GM12801 (cell line): Measurements from ENCODE around the gene ITPK1.

Experiments
- CTCF ChIP-seq: IDR thresholded peaks from one replicate; pipeline ENCODE4 v1.5.1; 2011; ENCODE audit warnings: control low read depth; ENCODE audit not compliant: insufficient read length; ENCODE audit errors: extremely low read depth

ITPK1 gene

GRCh38 chr14:92914087-92914656 is 201.6 kb downstream of the ITPK1 start:
- TF ChIP-seq CTCF: no peak

- TF ChIP-seq CTCF: no peak
Measured at GRCh38 chr14:92907316-92907911, 208.3 kb downstream of the ITPK1 start.

GRCh38 chr14:92906823-92907222 is 208.9 kb downstream of the ITPK1 start:
- TF ChIP-seq CTCF: no peak

GRCh38 chr14:92906420-92906819 is 209.3 kb downstream of the ITPK1 start:
- TF ChIP-seq CTCF: no peak

- no peak for TF ChIP-seq CTCF
Measured at GRCh38 chr14:92905667-92906066, 210.1 kb downstream of the ITPK1 start.

- no peak for TF ChIP-seq CTCF
Measured at GRCh38 chr14:92903359-92903758, 212.4 kb downstream of the ITPK1 start.

GRCh38 chr14:92902726-92903125 is 213.0 kb downstream of the ITPK1 start:
- TF ChIP-seq CTCF: no peak
